Activated T-helper 2 cell treated with anti-CD3 and anti-CD28 coated beads, Interferon-gamma antibody, Interleukin-2, Interleukin-4, amounts not matched to agents 10 μg/mL and 5 μg/mL and 100 μg/mL, durations not matched to agents 14 hours and 24 hours and 36 hours (primary cell): ENCODE data around the gene ADORA2B. TPM values are rescaled to one million over a fixed set of nuclear protein-coding genes. Genes with fewer than 3 reads are reported as not detected.
"Not testable (repeated sequence)": the region's sequence is repeated elsewhere in the genome, so short reads cannot be mapped to it uniquely, and the experiment has no call there.

Experiments used
- DNase-seq: peaks from one replicate; pipeline ENCODE4 v3.0.0; 2021; ENCODE audit warnings: low spot score
- H3K27ac Mint-ChIP-seq: one replicate; pipeline ENCODE4 v1.8.0; 2021; ENCODE audit warnings: mixed read lengths
- H3K27me3 Mint-ChIP-seq: one replicate; pipeline ENCODE4 v1.8.0; 2021; ENCODE audit warnings: low read depth, mixed read lengths
- H3K36me3 Mint-ChIP-seq: one replicate; pipeline ENCODE4 v1.8.0; 2021; ENCODE audit warnings: low read depth, mixed read lengths
- H3K4me1 Mint-ChIP-seq: one replicate; pipeline ENCODE4 v1.8.0; 2021; ENCODE audit warnings: low read depth, mixed read lengths
- H3K4me3 Mint-ChIP-seq: one replicate; pipeline ENCODE4 v1.8.0; 2021; ENCODE audit warnings: low read depth, mild to moderate bottlenecking, moderate library complexity, mixed read lengths
- H3K9me3 Mint-ChIP-seq: one replicate; pipeline ENCODE4 v1.8.0; 2021; ENCODE audit warnings: mixed read lengths
- intact Hi-C: fragments of 100-400 bp; cut with micrococcal nuclease; formaldehyde crosslinking; loops from one replicate; pipeline ENCODE4 v1.15.1; 2023
- total RNA-seq: library from RNA; stranded (reverse); gene quantifications from 2 replicates; pipeline ENCODE4 v1.2.3, GENCODE V29; 2022

The ADORA2B gene
- total RNA-seq, 1 donor from 2014 or later = 4.2 TPM

DNA sequence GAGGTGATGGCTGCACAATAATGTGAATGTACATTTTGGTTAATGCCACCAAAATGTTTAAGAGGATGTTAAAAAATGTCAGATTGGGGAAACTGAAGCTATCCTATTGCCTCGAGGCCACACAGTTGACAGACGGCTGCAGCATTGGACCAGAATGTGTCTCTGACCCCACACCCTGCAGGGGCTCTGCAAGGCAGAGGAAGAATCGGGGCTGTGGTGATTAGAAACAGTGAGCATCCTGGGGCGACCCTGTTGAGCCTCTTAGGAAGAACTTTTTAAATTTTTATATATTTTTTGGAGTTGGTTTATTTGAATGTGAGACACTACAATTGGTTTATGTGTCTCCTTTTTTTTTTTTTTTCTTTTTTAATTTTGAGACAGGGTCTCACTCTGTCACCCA is 15.0 kb upstream of the ADORA2B start:
- no peak overlapping the region for H3K27ac Mint-ChIP-seq
- H3K4me1 Mint-ChIP-seq = peaks cover 2% of the 10 kb centered on the region
- DNase-seq = no peak
- intact Hi-C loops = no loop called here
- no peaks in the 10 kb centered on the region for H3K9me3 Mint-ChIP-seq
- H3K4me3 Mint-ChIP-seq = no peak overlapping the region
- no peaks in the 10 kb centered on the region for H3K36me3 Mint-ChIP-seq
- H3K27me3 Mint-ChIP-seq = peaks cover 39% of the 10 kb centered on the region

DNA sequence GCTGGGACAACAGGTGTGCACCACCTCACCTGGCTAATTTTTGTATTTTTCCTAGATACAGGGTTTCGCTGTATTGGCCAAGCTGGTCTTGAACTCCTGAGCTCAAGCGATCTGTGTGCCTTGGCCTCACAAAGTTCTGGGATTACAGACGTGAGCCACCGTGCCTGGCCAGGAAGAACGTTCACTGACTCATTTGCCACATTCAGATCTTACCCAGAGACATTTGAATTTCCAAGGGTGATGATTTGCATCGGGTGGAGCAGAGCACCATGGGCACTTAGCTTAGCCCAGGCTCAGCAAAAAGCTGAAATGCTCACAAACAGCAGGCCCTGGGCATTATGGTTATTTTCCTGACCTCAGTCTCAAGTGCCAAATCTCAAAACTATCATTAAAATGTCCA is 14.5 kb upstream of the ADORA2B start:
- Mint-ChIP-seq H3K36me3 (no peaks in the 10 kb centered on the region), H3K9me3 (no peaks in the 10 kb centered on the region), H3K27ac (no peak overlapping the region), H3K27me3 (peaks cover 43% of the 10 kb centered on the region), H3K4me3 (no peak overlapping the region), H3K4me1 (peaks cover 2% of the 10 kb centered on the region)
- intact Hi-C loops = no loop called here
- no peak for DNase-seq

DNA sequence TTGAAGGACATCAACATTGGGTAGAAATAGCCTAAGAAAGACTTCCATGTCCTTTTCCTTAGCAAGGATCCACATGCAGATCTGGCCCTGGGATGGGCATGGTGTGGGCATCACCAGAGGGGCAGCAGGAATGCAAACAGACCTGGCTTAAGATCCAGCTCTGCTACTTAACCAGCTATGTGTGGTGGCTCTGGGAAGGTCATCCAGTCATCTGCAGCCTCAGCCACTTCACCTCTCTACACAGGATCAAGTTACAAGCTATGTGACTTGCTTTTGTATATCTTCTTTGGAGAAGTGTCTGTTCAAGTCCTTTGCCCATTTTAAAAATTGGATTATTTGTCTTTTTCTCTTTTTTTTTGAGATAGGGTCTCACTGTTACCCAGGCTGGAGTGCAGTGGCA is 13.5 kb upstream of the ADORA2B start:
- no peaks in the 10 kb centered on the region for H3K36me3 Mint-ChIP-seq

DNA sequence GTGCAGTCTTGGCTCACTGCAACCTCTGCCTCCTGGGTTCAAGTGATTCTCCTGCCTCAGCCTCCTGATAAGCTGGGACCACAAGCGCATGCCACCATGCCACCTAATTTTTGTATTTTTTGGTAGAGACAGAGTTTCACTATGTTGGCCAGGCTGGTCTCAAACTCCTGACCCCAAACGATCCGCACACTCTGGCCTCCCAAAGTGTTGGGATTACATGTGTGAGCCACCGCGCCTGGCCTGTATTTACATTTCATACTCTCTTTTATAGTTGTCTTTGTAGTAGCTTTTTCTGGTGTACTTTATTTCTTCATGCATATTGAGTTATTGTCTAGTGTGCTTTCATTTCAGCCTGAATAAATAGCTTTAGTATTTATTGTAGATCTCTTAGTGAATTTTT is 10.1 kb upstream of the ADORA2B start:
- no peaks in the 10 kb centered on the region for H3K9me3 Mint-ChIP-seq
- no peak overlapping the region for H3K4me3 Mint-ChIP-seq
- peaks cover 18% of the 10 kb centered on the region for H3K27me3 Mint-ChIP-seq
- no peaks in the 10 kb centered on the region for H3K36me3 Mint-ChIP-seq
- no peaks in the 10 kb centered on the region for H3K4me1 Mint-ChIP-seq
- no peak overlapping the region for H3K27ac Mint-ChIP-seq
- no peak for DNase-seq
- intact Hi-C loops = no loop called here

More for the DNA sequence above, 13.5 kb upstream of the ADORA2B start:
- Mint-ChIP-seq H3K4me3 (no peak overlapping the region), H3K27me3 (peaks cover 41% of the 10 kb centered on the region), H3K27ac (no peak overlapping the region), H3K9me3 (no peaks in the 10 kb centered on the region), H3K4me1 (peaks cover 2% of the 10 kb centered on the region)
- no peak for DNase-seq
- intact Hi-C loops = no loop called here

DNA sequence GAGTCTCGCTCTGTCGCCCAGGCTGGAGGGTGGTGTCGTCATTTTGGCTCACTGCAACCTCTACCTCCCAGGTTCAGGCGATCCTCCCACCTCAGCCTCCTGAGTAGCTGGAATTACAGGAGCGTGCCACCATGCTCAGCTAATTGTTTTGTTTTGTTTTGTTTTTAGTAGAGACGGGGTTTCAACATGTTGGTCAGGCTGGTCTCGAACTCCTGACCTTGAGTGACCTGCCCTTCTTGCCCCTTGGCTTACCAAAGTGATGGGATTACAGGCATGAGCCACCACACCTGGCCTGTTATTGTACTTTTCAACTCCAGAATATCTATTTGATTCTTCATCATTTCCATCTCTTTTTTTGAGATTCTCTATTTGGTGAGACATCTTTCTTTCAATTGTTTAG is 9.0 kb upstream of the ADORA2B start:
- Mint-ChIP-seq H3K27me3 (peaks cover 22% of the 10 kb centered on the region), H3K9me3 (no peaks in the 10 kb centered on the region), H3K27ac (no peak overlapping the region), H3K36me3 (no peaks in the 10 kb centered on the region), H3K4me3 (no peak overlapping the region), H3K4me1 (no peaks in the 10 kb centered on the region)
- DNase-seq = no peak
- intact Hi-C loops = no loop called here

DNA sequence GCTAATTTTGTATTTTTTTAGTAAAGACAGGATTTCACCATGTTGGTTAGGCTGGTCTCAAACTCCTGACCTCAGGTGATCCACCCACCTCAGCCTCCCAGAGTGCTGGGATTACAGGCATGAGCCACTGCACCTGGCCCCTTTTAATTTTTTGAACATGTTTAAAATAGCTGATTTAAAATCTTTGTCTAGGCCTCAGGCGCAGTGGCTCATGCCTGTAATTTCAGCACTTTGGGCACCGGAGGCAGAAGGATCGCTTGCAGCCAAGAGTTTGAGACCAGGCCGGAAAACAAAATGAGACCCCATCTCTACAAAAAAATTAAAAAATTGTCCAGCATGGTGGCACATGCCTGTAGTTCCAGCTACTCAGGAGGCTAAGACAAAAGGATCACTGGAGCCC is 8.4 kb upstream of the ADORA2B start:
- H3K36me3 Mint-ChIP-seq, H3K4me3 Mint-ChIP-seq, intact Hi-C loops, DNase-seq, H3K4me1 Mint-ChIP-seq, H3K27ac Mint-ChIP-seq, H3K9me3 Mint-ChIP-seq: not testable (repeated sequence)
- H3K27me3 Mint-ChIP-seq = peaks cover 21% of the 10 kb centered on the region

DNA sequence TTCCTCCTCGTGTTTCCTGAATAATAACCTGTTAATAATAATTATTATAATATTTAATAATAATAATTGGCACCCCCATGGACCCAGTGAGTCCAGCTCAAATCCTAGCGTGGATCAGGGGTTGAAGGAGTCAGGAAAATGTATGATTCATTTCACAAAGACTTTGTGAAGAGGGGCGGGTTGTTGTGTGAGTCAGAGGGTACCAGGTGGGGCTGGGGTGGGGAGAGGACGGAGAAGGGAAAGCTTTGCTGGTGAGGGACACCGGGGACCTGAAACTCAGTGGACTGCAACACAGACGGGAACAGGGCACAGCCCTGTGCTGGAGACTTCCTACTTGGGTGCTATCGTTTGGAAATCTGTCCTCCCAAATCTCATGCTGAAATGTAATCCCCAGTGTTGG is 3.1 kb upstream of the ADORA2B start:
- intact Hi-C loops = no loop called here
- Mint-ChIP-seq H3K27ac (no peak overlapping the region), H3K4me1 (peaks cover 16% of the 10 kb centered on the region), H3K9me3 (no peaks in the 10 kb centered on the region), H3K27me3 (peaks cover 37% of the 10 kb centered on the region), H3K36me3 (no peaks in the 10 kb centered on the region), H3K4me3 (no peak overlapping the region)
- no peak for DNase-seq

DNA sequence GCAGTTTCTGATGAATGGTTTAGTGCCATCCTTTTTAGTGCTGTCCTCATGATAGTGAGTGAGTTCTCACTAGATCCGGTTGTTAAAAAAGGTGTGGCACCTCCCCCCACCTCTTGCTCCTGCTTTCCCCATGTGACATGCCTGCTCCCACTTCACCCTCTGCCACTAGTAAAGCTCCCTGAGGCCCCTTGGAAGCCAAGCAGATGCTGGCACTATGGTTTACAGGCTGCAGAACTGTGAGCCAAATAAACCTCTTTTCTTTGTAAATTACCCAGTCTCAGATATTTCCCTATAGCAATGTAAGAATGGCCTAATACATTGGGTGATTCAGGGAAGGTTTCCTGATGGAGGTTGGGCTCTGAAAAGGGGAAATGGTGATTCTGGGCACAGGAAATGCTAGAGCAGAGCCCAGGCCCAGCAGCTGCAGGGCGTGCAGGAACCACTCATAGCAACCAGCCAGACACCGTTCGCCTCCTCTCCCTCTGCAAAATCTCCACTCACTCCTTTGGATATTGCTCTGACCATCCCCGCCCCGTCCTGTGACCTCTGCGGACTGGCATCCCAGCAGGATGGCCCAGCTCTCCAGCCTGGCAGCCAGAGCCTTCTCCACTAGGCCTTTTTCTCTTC is 2.6 kb upstream of the ADORA2B start:
- no peak for DNase-seq
- Mint-ChIP-seq H3K4me3 (no peak overlapping the region), H3K4me1 (peaks cover 20% of the 10 kb centered on the region), H3K36me3 (no peaks in the 10 kb centered on the region), H3K9me3 (no peaks in the 10 kb centered on the region), H3K27ac (no peak overlapping the region), H3K27me3 (peaks cover 41% of the 10 kb centered on the region)
- intact Hi-C loops = no loop called here

DNA sequence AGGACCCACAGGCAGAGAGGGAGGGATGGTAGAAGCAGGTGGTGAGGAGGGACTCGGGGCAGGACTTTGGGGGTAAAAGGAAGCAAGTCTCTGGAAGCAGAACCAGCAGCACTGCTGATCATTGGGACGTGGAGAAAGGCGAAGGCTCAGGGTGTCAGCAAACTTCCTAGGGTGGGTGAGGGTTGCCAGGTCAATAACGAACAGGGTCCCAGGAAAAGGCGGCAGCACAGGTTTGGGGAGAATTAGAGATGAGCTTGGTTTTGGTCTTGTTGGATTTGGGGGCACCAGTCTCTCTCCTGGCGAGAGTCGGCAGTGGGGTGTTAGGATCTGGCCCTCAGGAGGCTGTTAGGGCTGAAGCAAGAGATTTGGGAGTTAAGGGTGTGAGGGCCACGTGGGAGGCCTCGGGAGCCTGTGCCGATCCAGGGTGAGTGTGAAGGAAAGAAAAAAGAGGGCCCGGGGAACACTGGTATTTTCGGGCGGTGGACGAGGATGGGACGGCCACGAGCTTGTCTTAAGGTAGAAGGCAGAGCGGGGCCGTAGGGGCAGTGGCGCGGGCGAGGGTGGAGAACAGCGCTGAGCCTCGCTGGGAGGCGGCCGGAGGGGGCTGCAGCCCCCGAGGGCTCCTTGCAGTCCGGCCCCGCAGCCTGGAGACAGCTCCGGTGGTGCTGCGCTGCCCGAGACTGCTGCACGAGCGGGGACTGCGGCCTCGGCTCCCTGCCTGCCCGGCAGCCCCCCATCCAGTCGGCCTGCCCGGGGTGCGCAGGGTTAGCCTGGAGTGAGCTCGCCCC is 765 bp upstream of the ADORA2B start:
- intact Hi-C loops = no loop called here
- peak overlapping the region; percentile 70 for H3K27ac Mint-ChIP-seq
- H3K27me3 Mint-ChIP-seq = peaks cover 43% of the 10 kb centered on the region
- no peak for DNase-seq
- peaks cover 21% of the 10 kb centered on the region for H3K4me1 Mint-ChIP-seq
- H3K9me3 Mint-ChIP-seq = no peaks in the 10 kb centered on the region
- H3K36me3 Mint-ChIP-seq = no peaks in the 10 kb centered on the region
- H3K4me3 Mint-ChIP-seq = peak overlapping the region; percentile 84

DNA sequence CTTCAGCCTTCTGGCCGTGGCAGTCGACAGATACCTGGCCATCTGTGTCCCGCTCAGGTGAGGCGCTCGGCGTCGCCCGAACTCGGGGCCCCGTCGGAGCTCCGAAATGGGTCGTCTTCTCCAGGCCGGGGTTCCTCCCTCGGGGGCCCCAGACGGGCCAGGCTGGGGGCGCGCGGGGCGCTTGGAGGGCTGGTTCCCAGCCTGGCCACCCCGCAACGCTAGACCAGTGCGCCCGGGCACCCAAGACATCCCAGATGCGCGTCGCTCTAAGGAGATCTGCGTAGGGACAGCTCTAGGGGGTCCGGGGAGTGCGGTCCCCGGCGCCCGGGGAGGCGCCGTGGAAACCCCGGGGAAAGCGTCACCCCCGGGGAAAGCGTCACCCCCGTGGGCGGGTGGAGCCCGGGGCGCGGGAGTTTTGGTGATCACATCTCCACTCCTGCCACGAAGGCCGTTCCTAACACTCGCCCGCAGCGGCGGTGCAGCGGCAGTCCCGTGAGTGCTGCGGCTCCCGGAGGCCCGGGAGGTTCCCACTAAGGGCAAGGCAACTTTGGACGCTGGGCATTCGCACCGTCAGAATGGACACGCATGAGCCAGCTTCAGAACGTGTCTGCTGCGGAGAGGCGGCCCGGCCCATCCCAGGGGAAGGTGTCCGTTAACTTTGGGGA is 729 bp downstream of the ADORA2B start:
- Mint-ChIP-seq H3K4me3 (peak overlapping the region; percentile 79), H3K27me3 (peaks cover 45% of the 10 kb centered on the region), H3K36me3 (no peaks in the 10 kb centered on the region), H3K4me1 (peaks cover 21% of the 10 kb centered on the region), H3K9me3 (no peaks in the 10 kb centered on the region), H3K27ac (peak overlapping the region; percentile 65)
- intact Hi-C loops = loop anchor here (1.0 kb wide), 2 partner anchors 14 to 53 kb away; no protein-coding TSS in a partner anchor
- no peak for DNase-seq

DNA sequence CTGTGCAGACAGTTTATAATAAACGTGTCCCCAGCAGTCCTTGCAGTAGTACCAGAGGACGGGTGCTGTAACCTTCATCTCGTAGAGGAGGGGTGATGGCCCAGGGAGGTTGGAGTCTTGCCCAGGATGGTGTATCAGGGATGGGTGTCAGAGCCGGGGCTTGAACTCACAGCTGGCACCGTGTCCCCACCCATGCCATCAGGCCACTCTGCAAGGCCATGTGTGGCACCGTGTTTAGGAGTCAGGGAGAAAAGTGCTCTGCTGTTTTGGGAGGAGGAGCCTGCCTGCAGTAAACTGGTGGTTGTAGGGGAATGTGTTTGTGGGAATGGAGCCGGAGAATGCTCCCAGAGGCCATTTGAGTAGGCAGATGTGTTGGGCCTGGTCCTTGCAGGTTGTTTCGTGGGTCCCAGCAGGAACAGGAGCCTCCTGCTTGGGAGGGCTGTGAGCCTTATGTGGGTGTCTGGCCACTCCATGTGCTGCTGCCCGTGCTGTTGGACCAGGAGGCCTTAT is 1.7 kb downstream of the ADORA2B start:
- no peak for DNase-seq
- Mint-ChIP-seq H3K4me1 (peaks cover 21% of the 10 kb centered on the region), H3K27me3 (peaks cover 45% of the 10 kb centered on the region), H3K36me3 (no peaks in the 10 kb centered on the region), H3K4me3 (no peak overlapping the region), H3K9me3 (no peaks in the 10 kb centered on the region), H3K27ac (no peak overlapping the region)
- intact Hi-C loops = no loop called here

DNA sequence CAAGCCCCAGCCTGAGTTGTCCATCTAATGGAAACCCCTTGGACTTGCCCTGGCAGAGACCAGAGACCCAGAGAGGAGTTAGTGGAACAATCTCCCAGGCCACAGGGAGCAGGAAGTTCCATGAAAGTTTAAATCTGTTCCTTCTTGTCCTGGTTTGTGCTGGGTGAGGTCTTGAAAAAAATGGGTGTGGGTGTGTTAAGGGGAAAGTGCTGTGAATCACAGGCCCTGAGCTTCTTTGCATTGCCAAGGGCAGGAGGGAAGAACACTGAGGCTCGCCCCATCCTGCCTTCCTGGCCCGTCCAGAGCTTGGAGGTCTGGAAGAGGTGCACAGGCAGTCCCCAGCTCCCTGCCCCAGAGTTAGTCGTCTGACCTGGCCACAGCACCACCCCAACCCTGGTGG is 2.3 kb downstream of the ADORA2B start:
- peak overlapping the region; percentile 1 for H3K4me3 Mint-ChIP-seq

More for the DNA sequence above, 2.3 kb downstream of the ADORA2B start:
- no peaks in the 10 kb centered on the region for H3K36me3 Mint-ChIP-seq
- DNase-seq = no peak
- intact Hi-C loops = no loop called here
- H3K9me3 Mint-ChIP-seq = no peaks in the 10 kb centered on the region
- H3K27ac Mint-ChIP-seq = peak overlapping the region; percentile 16
- peaks cover 43% of the 10 kb centered on the region for H3K27me3 Mint-ChIP-seq
- peaks cover 21% of the 10 kb centered on the region for H3K4me1 Mint-ChIP-seq
